Smooth muscle cell (in vitro differentiated cells): ENCODE measurements around the gene PAQR8. TPM values are rescaled to one million over a fixed set of nuclear protein-coding genes. Genes with fewer than 3 reads are reported as not detected.

Source experiments
- DNase-seq: peaks from one replicate; lab custom pipeline; 2025; ENCODE audit not compliant: unreplicated experiment; lab: John Stamatoyannopoulos, UW
- H2AFZ ChIP-seq: fragments of 200-600 bp; sonication (generic); 2 replicates; pipeline ENCODE4 v1.6.0; 2016; ENCODE audit warnings: antibody characterized with exemption, low read depth, mild to moderate bottlenecking
- H3F3A ChIP-seq: fragments of 200-600 bp; sonication (generic); 2 replicates; pipeline ENCODE4 v1.6.0; 2017; ENCODE audit warnings: antibody characterized with exemption, low read depth
- H3K27ac ChIP-seq: fragments of 200-600 bp; sonication (generic); 2 replicates; pipeline ENCODE4 v1.5.1; 2016; ENCODE audit warnings: low read depth, mild to moderate bottlenecking
- H3K27me3 ChIP-seq: fragments of 200-600 bp; sonication (generic); 2 replicates; pipeline ENCODE4 v1.6.1; 2016; ENCODE audit warnings: low read depth, mild to moderate bottlenecking
- H3K36me3 ChIP-seq: fragments of 200-600 bp; sonication (generic); 2 replicates; pipeline ENCODE4 v1.5.1; 2016; ENCODE audit warnings: low read depth
- H3K4me1 ChIP-seq: fragments of 200-600 bp; sonication (generic); 2 replicates; pipeline ENCODE4 v1.5.1; 2016; ENCODE audit warnings: low read depth
- H3K4me2 ChIP-seq: fragments of 200-600 bp; sonication (generic); 2 replicates; pipeline ENCODE4 v1.6.0; 2016; ENCODE audit warnings: mild to moderate bottlenecking
- H3K4me3 ChIP-seq: fragments of 200-600 bp; sonication (generic); 2 replicates; pipeline ENCODE4 v1.5.1; 2016; ENCODE audit warnings: mild to moderate bottlenecking
- H3K79me2 ChIP-seq: fragments of 200-600 bp; sonication (generic); 2 replicates; pipeline ENCODE4 v1.6.0; 2016; ENCODE audit warnings: low read depth, mild to moderate bottlenecking
- H3K9ac ChIP-seq: fragments of 200-600 bp; sonication (generic); 2 replicates; pipeline ENCODE4 v1.6.0; 2016; ENCODE audit warnings: low read depth
- H3K9me3 ChIP-seq: fragments of 200-600 bp; sonication (generic); replicated peaks from 2 replicates; pipeline ENCODE4 v1.5.1; 2016; ENCODE audit warnings: low read depth
- H4K20me1 ChIP-seq: fragments of 200-600 bp; sonication (generic); 2 replicates; pipeline ENCODE4 v1.6.0; 2016; ENCODE audit warnings: low read depth
- WGBS: methylation state at CpG from one replicate; pipeline ENCODE4 v1.1.7; 2016; ENCODE audit warnings: low lambda C conversion rate; 5-methylcytosine and 5-hydroxymethylcytosine counted together
- polyA plus RNA-seq: library from polyadenylated mRNA; unstranded; fragments of >200 nt; fragmentation: Nextera tagmentation; extraction: Ambion mirVana; gene quantifications from 2 replicates; pipeline ENCODE4 v1.2.1, GENCODE V29; 2016
- total RNA-seq: library from RNA; depleted of rRNA; stranded (reverse); fragments of >200 nt; gene quantifications from 2 replicates; pipeline ENCODE4 v1.2.3, GENCODE V29; 2014
- TF ChIP-seq, protein P1 (sequence below): fragments of 200-600 bp; sonication (generic); IDR thresholded peaks from 2 replicates; pipeline ENCODE4 v1.5.1; 2017; ENCODE audit warnings: borderline replicate concordance, mild to moderate bottlenecking, antibody characterized with exemption; ENCODE audit not compliant: insufficient read depth, poor library complexity, severe bottlenecking

Gene PAQR8
- total and polyA plus RNA-seq, 2 experiments from 2014 or later: 4.3 to 6.1 TPM

DNA sequence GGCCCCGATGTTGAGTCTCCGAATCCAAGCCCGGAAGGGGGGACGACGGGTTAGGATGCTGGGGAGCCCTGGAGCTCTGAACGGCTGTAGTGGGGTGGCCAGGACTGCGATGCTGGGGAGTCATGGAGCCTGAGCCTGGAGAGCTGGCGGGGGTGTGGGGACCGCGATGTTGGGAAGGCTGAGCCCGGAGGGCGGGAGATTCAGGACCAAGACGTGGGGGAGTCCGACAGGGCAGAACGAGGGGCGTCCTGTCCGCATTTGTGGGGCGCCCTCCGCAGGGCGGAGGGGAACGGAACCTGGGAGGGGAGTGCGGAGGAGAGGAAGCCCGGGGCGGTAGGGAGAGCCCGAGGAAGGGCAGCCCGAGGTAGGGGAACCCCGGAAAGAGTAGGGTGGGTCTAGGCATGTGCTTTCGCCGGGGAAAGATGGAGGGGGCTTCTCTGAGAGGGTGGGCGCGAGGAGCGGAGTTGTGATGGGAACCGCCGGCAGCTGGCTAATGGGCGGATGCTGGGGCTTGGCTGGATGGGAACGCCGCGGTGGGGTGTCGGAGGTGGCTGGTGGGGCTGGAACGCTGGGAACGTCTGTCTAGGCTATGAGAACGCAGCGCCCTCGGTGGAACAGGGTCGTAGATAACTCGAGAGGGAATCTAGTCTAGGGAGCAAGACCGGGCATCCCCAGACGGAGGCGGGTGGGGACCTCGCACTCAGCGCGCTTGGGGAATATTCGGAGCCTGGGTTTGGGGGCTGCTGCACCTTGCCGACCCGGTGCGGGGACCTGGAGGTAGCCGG is 684 bp downstream of the PAQR8 start:
- H2AFZ ChIP-seq: peak overlapping the region; percentile 97
- no peaks in the 10 kb centered on the region for H4K20me1 ChIP-seq
- H3K79me2 ChIP-seq: peaks cover 26% of the 10 kb centered on the region
- peaks cover 15% of the 10 kb centered on the region for H3F3A ChIP-seq
- peak overlapping the region; percentile 81 for H3K4me3 ChIP-seq
- 3% methylated on average over 56 of the region's 57 CpGs for WGBS
- no peak overlapping the region for H3K27ac ChIP-seq
- no peaks in the 10 kb centered on the region for H3K27me3 ChIP-seq
- no peak for DNase-seq
- no peaks in the 10 kb centered on the region for H3K9me3 ChIP-seq
- TF ChIP-seq, protein P1, sequence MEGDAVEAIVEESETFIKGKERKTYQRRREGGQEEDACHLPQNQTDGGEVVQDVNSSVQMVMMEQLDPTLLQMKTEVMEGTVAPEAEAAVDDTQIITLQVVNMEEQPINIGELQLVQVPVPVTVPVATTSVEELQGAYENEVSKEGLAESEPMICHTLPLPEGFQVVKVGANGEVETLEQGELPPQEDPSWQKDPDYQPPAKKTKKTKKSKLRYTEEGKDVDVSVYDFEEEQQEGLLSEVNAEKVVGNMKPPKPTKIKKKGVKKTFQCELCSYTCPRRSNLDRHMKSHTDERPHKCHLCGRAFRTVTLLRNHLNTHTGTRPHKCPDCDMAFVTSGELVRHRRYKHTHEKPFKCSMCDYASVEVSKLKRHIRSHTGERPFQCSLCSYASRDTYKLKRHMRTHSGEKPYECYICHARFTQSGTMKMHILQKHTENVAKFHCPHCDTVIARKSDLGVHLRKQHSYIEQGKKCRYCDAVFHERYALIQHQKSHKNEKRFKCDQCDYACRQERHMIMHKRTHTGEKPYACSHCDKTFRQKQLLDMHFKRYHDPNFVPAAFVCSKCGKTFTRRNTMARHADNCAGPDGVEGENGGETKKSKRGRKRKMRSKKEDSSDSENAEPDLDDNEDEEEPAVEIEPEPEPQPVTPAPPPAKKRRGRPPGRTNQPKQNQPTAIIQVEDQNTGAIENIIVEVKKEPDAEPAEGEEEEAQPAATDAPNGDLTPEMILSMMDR: no peak
- H3K9ac ChIP-seq: peak overlapping the region; percentile 64
- H3K36me3 ChIP-seq: no peaks in the 10 kb centered on the region
- H3K4me2 ChIP-seq: peak overlapping the region; percentile 90
- H3K4me1 ChIP-seq: no peaks in the 10 kb centered on the region

DNA sequence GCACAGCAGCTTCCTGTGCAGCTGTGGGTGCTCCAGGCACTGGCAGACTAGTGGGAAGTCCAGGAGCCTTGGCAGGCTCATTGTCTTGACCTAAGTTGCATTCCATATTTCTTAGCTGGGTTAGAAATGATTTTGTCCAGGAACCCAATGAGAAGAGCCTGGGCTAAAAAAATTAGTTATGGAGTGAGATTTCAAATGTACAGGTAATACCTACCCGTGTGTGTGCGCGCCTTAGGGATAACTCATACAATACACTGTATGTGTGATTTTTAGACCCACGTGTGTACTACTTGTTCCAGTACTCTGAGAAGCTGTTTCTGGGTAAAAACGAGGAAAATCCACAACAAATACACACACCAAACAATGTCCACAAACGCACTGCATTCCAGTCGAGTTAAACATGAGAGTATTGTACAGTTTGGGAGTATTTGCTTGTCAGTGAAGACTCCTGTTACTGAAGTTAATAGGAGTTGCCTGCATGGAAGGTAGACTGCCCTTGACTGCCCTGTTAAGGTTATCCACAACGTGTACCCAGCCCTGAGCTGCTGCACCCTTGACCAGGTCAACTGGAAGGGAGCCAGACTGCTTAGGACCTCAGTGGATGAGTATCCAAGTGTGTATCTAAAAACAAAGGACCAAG is 1.4 kb downstream of the PAQR8 start:
- H3K4me1 ChIP-seq: no peaks in the 10 kb centered on the region
- H3K27ac ChIP-seq: no peak overlapping the region
- no peak overlapping the region for H3K9ac ChIP-seq
- peaks cover 26% of the 10 kb centered on the region for H3K79me2 ChIP-seq
- no peak overlapping the region for H2AFZ ChIP-seq
- WGBS: 63% methylated on average over 8 of the region's 8 CpGs
- no peaks in the 10 kb centered on the region for H3K27me3 ChIP-seq
- TF ChIP-seq, protein P1: no peak
- H3K9me3 ChIP-seq: no peaks in the 10 kb centered on the region
- DNase-seq: no peak
- no peaks in the 10 kb centered on the region for H4K20me1 ChIP-seq
- peak overlapping the region; percentile 81 for H3K4me3 ChIP-seq
- no peaks in the 10 kb centered on the region for H3K36me3 ChIP-seq
- peaks cover 15% of the 10 kb centered on the region for H3F3A ChIP-seq
- H3K4me2 ChIP-seq: peak overlapping the region; percentile 90

DNA sequence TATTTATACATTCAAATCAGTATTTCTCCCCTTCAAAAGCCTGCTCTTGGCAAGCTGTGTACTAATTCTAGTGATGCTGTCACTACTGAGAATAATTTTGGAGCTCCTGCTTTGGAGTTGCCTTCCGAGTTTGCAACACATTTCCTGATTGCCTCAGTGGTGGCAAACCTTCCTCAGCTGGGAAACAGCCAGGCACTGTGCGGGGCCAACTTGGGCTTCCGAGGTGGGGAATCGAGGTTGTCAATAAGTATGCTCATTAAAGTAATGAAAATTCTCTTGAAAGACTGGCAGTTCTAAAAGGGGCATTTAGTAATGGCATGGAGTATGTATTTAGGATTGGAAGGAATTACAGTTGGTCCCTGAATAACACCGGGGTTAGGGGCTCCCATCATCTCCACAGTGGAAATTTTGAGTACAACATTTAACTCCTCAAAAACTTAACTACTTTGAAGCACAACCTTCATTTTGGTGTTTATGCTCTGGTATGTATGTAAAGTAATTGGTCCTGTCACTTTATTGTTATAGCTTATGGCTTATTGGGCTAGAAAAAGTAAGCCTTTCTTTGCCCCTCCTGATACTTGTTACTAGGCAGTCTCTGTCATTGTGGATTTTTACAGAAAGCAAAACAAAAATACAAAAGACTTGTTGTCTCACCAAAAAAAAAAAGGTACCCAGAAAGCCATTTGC is 2.7 kb downstream of the PAQR8 start:
- H3K4me1 ChIP-seq: no peaks in the 10 kb centered on the region
- no peak overlapping the region for H2AFZ ChIP-seq
- TF ChIP-seq, protein P1: no peak
- H3K27ac ChIP-seq: no peak overlapping the region
- H3K4me2 ChIP-seq: no peak overlapping the region
- no peaks in the 10 kb centered on the region for H3K36me3 ChIP-seq
- H4K20me1 ChIP-seq: no peaks in the 10 kb centered on the region
- WGBS: 86% methylated on average over 5 of the region's 5 CpGs
- peaks cover 15% of the 10 kb centered on the region for H3F3A ChIP-seq
- no peak overlapping the region for H3K9ac ChIP-seq
- H3K9me3 ChIP-seq: no peaks in the 10 kb centered on the region
- peaks cover 29% of the 10 kb centered on the region for H3K79me2 ChIP-seq
- no peak for DNase-seq
- H3K27me3 ChIP-seq: no peaks in the 10 kb centered on the region
- no peak overlapping the region for H3K4me3 ChIP-seq
